Measurements from ENCODE around the gene ZBTB46. TPM values are rescaled to one million over a fixed set of nuclear protein-coding genes. Genes with fewer than 3 reads are reported as not detected.

Gene ZBTB46
- total and polyA plus RNA-seq, 10 of the 15 experiments (the other 5 are each of a cell fraction or from before 2014, with no cell fraction given): 0.15 to 0.92 (median 0.34) TPM

DNA sequence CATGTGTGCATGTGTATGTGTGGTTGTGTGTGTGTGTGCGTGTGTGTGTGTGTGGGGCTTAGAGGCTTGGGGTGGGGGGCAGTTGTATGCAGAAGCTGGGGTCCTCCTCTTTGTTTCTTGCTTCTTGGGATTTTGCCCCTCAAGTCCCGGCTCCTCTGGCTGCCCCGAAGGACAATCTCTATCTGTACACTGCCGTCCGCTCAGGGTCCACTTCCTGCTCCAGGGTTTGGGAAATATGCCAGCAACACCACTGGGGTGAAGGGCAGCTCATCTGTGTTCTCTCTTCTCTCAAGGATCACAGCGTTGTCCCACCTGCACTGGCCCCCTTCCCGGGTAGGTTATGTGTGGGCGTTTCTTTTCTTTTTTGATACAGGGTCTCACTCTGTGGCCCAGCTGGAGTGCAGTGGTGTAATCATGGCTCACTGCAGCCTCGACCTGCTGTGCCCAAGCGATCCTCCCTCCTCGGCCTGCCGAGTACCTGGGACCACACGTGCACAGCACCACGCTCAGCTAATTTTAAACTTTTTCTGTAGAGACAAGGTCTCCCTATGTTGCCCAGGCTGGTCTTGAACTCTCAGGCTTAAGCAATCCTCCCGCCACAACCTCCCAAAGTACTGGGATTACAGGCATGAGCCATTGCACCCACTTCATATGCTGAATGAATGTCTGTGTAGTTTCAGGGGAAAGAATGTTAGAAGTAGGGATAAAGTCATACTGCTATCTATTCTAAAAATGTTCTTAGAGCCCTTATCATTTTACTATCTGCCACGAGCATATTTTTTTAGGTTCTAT is 65.8 kb downstream of the ZBTB46 start:
- Histone ChIP-seq H4K20me1 (ENCODE audit: control insufficient read depth, insufficient read depth) (no peaks in the 10 kb centered on the region), H3K4me1 (ENCODE audit: control insufficient read depth, insufficient read depth, low read length) (no peaks in the 10 kb centered on the region), H3K4me2 (ENCODE audit: control insufficient read depth, insufficient read depth) (no peak overlapping the region), H3K9ac (ENCODE audit: control insufficient read depth, insufficient read depth, low read length) (no peak overlapping the region), H3K27ac (ENCODE audit: control insufficient read depth, insufficient read depth) (no peak overlapping the region), H3K36me3 (ENCODE audit: control insufficient read depth in 2 of 2, insufficient read depth in 2 of 2, low read length in 1 of 2) (no peaks in the 10 kb centered on the region), H3K4me3 (no peak overlapping the region), H3K27me3 (replicated peaks in 1 of 2; ENCODE audit: control insufficient read depth in 2 of 2, insufficient read depth in 2 of 2, low read length in 1 of 2) (no peaks in the 10 kb centered on the region), H3K9me3 (replicated peaks; ENCODE audit: control insufficient read depth, insufficient read depth, low read length) (no peaks in the 10 kb centered on the region), H3K79me2 (ENCODE audit: control insufficient read depth, insufficient read depth, low read length) (no peaks in the 10 kb centered on the region), H2AFZ (ENCODE audit: control insufficient read depth, low read depth, low read length) (no peak overlapping the region)
- BruUV-seq (replicated peaks): no TSS peak
- ChIA-PET CTCF (no interaction called here), SMC1A (ENCODE audit: uncharacterized antibody, unreplicated experiment) (no interaction called here), POLR2A (no interaction called here), RAD21 (ENCODE audit: unreplicated experiment) (no interaction called here)
- in situ Hi-C loops (cut with MboI) (no loop called here), intact Hi-C loops (cut with micrococcal nuclease; ENCODE audit: unreplicated experiment) (no loop called here)
- no peak for DNase-seq (ENCODE audit: low read depth, low spot score)
- TF ChIP-seq CBX3 (IDR thresholded peaks at IDR 0.05; ENCODE audit: borderline replicate concordance, low read depth) (no peak), LARP7 (IDR thresholded peaks at IDR 0.05) (no peak), NBN (IDR thresholded peaks at IDR 0.05) (no peak)
- 55% methylated on average over 16 of the region's 16 CpGs for whole genome bisulfite sequencing (ENCODE audit: insufficient coverage, insufficient replicate concordance, low lambda C conversion rate, missing lambda C conversion rate)
- FAIRE-seq: no peak
- ATAC-seq: no peak

DNA sequence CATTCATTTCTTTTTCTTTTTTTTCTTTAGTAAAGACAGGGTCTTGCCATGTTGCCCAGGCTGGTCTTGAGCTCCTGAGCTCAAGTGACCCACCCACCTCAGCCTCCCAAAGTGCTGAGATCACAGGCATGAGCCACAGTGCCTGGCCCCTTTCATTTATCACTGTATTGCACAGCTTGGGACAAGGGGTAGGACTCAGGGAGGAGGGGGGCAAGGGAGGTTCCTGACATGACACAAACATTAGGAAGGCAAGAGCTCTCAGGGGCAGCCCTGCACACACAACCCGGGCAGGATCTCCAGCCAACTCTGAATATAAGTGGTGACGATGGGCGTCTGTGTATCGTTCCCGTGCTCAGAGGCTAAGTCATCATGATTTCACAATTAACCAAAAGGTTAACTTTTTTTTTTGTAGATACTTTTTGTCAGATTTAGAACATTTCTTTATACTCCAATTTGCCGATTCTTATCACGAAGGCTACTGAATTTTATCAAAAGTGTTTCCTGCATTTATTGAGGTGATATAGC is 71.6 kb downstream of the ZBTB46 start:
- TF ChIP-seq ATF3 (IDR thresholded peaks at IDR 0.05; ENCODE audit: borderline replicate concordance, extremely low read depth, low read depth, low read length): no peak
- TF ChIP-seq NBN (IDR thresholded peaks at IDR 0.05): no peak
- TF ChIP-seq RBBP5 (conservative IDR thresholded peaks at IDR 0.05): no peak
- CTCF ChIA-PET: interaction anchor here (0.6 to 0.9 kb wide), 3 partner anchors 77 to 967 kb away, joined by 3 read pairs; no protein-coding TSS in a partner anchor
- POLR2A ChIA-PET: interaction anchor here (0.7 kb wide), 1 partner anchor 459 kb away, joined by 3 read pairs; no protein-coding TSS in a partner anchor
- H2AFZ ChIP-seq (ENCODE audit: control insufficient read depth, low read depth, low read length): no peak overlapping the region
- H3K9me3 ChIP-seq (replicated peaks; ENCODE audit: control insufficient read depth, insufficient read depth, low read length): no peaks in the 10 kb centered on the region
- no peak overlapping the region for H3K4me3 ChIP-seq
- 74% methylated on average over 7 of the region's 7 CpGs for WGBS (ENCODE audit: insufficient coverage, insufficient replicate concordance, low lambda C conversion rate, missing lambda C conversion rate)
- no peaks in the 10 kb centered on the region for H3K4me1 ChIP-seq (ENCODE audit: control insufficient read depth, insufficient read depth, low read length)
- no TSS peak for BruUV-seq (replicated peaks)
- peaks cover 0 to 2% of the 10 kb centered on the region in 2 experiments; a peak in 1 of 4 replicates for H3K27me3 ChIP-seq (replicated peaks in 1 of 2; ENCODE audit: control insufficient read depth in 2 of 2, insufficient read depth in 2 of 2, low read length in 1 of 2)
- no peak overlapping the region for H3K27ac ChIP-seq (ENCODE audit: control insufficient read depth, insufficient read depth)
- intact Hi-C loops (cut with micrococcal nuclease; ENCODE audit: unreplicated experiment) (no loop called here), in situ Hi-C loops (cut with MboI) (no loop called here)
- DNase-seq (ENCODE audit: low read depth, low spot score): no peak
- ATAC-seq: no peak
- H3K36me3 ChIP-seq (ENCODE audit: control insufficient read depth in 2 of 2, insufficient read depth in 2 of 2, low read length in 1 of 2): no peaks in the 10 kb centered on the region
- FAIRE-seq: no peak
- H3K4me2 ChIP-seq (ENCODE audit: control insufficient read depth, insufficient read depth): no peak overlapping the region
- RAD21 ChIA-PET (ENCODE audit: unreplicated experiment): no interaction called here
- H4K20me1 ChIP-seq (ENCODE audit: control insufficient read depth, insufficient read depth): no peaks in the 10 kb centered on the region
- SMC1A ChIA-PET (ENCODE audit: uncharacterized antibody, unreplicated experiment): interaction anchor here (1.5 kb wide), 1 partner anchor 27 kb away, joined by 4 read pairs; no protein-coding TSS in a partner anchor
- H3K79me2 ChIP-seq (ENCODE audit: control insufficient read depth, insufficient read depth, low read length): no peaks in the 10 kb centered on the region
- no peak overlapping the region for H3K9ac ChIP-seq (ENCODE audit: control insufficient read depth, insufficient read depth, low read length)

Measured in GM12878 (cell line).